Measurements from ENCODE around the gene OR8S1. TPM values are rescaled to one million over a fixed set of nuclear protein-coding genes. Genes with fewer than 3 reads are reported as not detected.

OR8S1 gene
- total and polyA plus RNA-seq, 2 experiments from 2014 or later = not detected

GRCh38 chr12:48556631-48557030, 31.2 kb downstream of the OR8S1 start:
- no peaks in the 10 kb centered on the region for H3K27me3 ChIP-seq
- no peak overlapping the region for H3K27ac ChIP-seq
- H3K4me1 ChIP-seq (ENCODE audit: low read depth) = no peaks in the 10 kb centered on the region
- DNase-seq (ENCODE audit: low read depth in 1 of 2, low spot score in 1 of 2) = no peak
- no peaks in the 10 kb centered on the region for H3K36me3 ChIP-seq
- no peaks in the 10 kb centered on the region for H3K9me3 ChIP-seq (ENCODE audit: low read depth)
- H3K4me3 ChIP-seq = no peak overlapping the region
- TF ChIP-seq, protein P1, sequence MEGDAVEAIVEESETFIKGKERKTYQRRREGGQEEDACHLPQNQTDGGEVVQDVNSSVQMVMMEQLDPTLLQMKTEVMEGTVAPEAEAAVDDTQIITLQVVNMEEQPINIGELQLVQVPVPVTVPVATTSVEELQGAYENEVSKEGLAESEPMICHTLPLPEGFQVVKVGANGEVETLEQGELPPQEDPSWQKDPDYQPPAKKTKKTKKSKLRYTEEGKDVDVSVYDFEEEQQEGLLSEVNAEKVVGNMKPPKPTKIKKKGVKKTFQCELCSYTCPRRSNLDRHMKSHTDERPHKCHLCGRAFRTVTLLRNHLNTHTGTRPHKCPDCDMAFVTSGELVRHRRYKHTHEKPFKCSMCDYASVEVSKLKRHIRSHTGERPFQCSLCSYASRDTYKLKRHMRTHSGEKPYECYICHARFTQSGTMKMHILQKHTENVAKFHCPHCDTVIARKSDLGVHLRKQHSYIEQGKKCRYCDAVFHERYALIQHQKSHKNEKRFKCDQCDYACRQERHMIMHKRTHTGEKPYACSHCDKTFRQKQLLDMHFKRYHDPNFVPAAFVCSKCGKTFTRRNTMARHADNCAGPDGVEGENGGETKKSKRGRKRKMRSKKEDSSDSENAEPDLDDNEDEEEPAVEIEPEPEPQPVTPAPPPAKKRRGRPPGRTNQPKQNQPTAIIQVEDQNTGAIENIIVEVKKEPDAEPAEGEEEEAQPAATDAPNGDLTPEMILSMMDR (IDR thresholded peaks at IDR 0.05; ENCODE audit: low read depth, low read length) = no peak

DNA sequence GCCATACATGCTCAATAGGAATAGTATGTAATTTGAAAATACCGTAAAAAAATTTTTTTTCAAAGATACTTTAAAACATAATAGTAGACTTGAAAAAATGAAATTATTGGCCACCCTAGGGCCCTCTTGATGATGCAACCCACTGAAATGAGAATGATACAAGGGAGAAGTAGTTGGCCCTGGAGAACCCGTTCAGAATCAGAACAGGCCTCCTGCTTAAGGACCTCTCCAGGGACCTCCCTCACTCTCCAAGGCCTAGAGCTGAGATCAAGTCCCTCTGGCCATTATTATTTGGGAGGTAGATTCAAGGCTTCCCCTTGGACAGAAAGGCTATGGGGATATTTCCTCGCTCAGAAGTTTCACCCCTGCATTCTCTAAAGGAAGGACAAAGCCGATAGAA, 32.5 kb downstream of the OR8S1 start:
- H3K4me3 ChIP-seq = no peak overlapping the region
- no peak overlapping the region for H3K27ac ChIP-seq
- DNase-seq (ENCODE audit: low read depth in 1 of 2, low spot score in 1 of 2) = no peak
- H3K4me1 ChIP-seq (ENCODE audit: low read depth) = no peaks in the 10 kb centered on the region
- TF ChIP-seq, protein P1 (IDR thresholded peaks at IDR 0.05; ENCODE audit: low read depth, low read length) = no peak
- H3K36me3 ChIP-seq = no peaks in the 10 kb centered on the region
- no peaks in the 10 kb centered on the region for H3K27me3 ChIP-seq
- no peaks in the 10 kb centered on the region for H3K9me3 ChIP-seq (ENCODE audit: low read depth)

DNA sequence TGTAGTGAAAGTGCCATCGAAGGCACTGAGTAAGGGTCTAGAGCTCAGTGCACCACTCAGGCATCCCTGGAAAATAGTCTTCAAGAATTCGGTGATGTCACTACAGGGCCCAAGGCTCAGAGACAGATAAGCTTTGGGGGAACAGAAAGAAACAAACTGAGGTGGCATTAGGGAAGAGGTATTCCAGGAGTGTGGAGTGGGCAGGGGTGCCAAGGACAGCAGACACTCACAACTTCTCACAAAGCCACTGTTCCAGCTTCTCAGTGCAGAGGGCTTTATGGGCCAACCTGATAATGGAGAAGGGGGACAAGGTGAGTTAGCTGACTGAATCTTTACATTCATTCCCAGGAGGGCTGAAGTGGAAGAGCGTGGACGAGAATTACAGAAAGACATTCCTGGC, 42.3 kb downstream of the OR8S1 start:
- no peak for DNase-seq (ENCODE audit: low read depth in 1 of 2, low spot score in 1 of 2)
- no peak overlapping the region for H3K27ac ChIP-seq
- TF ChIP-seq, protein P1 (IDR thresholded peaks at IDR 0.05; ENCODE audit: low read depth, low read length) = no peak
- H3K36me3 ChIP-seq = no peaks in the 10 kb centered on the region
- no peaks in the 10 kb centered on the region for H3K27me3 ChIP-seq
- no peaks in the 10 kb centered on the region for H3K4me1 ChIP-seq (ENCODE audit: low read depth)
- H3K4me3 ChIP-seq = no peak overlapping the region
- H3K9me3 ChIP-seq (ENCODE audit: low read depth) = no peaks in the 10 kb centered on the region

GRCh38 chr12:48569946-48570345, 44.5 kb downstream of the OR8S1 start, which contains the start of gene LALBA:
LALBA (minus strand) TSS chr12:48570046; CDS start chr12:48570020, 26 bp downstream.
- Histone ChIP-seq H3K27me3 (no peaks in the 10 kb centered on the region), H3K4me1 (ENCODE audit: low read depth) (no peaks in the 10 kb centered on the region), H3K27ac (no peak within 1 kb of the TSS), H3K9me3 (ENCODE audit: low read depth) (no peaks in the 10 kb centered on the region), H3K4me3 (no peak within 1 kb of the TSS), H3K36me3 (no peaks in the 10 kb centered on the region)
- no peak for DNase-seq (ENCODE audit: low read depth in 1 of 2, low spot score in 1 of 2)
- TF ChIP-seq, protein P1 (IDR thresholded peaks at IDR 0.05; ENCODE audit: low read depth, low read length) = no peak

DNA sequence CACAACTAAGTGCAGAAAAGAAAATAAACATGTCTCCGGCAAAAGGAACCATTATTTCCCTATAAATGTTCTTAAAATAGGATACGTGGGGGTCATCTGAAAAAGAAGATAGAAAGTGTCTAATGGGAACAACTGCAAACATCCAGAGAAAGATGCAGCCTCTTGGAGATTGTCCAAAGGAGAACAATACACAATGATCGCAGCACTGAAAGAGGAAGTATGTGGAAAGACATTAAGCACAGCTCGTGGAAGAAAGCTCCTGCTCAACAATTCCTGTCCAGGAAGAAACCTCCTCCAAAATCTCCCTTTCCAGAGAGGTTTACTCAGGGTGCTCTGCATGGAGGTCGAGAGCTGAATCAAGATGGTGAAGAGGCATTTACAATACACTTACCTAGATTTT, 46.9 kb downstream of the OR8S1 start:
- no peak overlapping the region for H3K27ac ChIP-seq
- no peaks in the 10 kb centered on the region for H3K36me3 ChIP-seq
- no peaks in the 10 kb centered on the region for H3K4me1 ChIP-seq (ENCODE audit: low read depth)
- TF ChIP-seq, protein P1 (IDR thresholded peaks at IDR 0.05; ENCODE audit: low read depth, low read length) = no peak
- no peak overlapping the region for H3K4me3 ChIP-seq
- no peaks in the 10 kb centered on the region for H3K9me3 ChIP-seq (ENCODE audit: low read depth)
- DNase-seq (ENCODE audit: low read depth in 1 of 2, low spot score in 1 of 2) = peak in 1 of 2 donors; percentile 33
- no peaks in the 10 kb centered on the region for H3K27me3 ChIP-seq

Other genes starting within 250 kb of the OR8S1 start
- 12.5 and 14.7 TPM in 2 replicates for gene ZNF641, start 174.7 kb upstream of the OR8S1 start, total RNA-seq
- 5.3 and 11.1 TPM in 2 replicates for gene ZNF641, start 174.7 kb upstream of the OR8S1 start, polyA plus RNA-seq
- gene ANP32D, start 53.1 kb upstream of the OR8S1 start, total RNA-seq = not detected in 2 replicates
- not detected in 2 replicates for gene ANP32D, start 53.1 kb upstream of the OR8S1 start, polyA plus RNA-seq
- not detected in 2 replicates for gene C12orf54, start 43.1 kb upstream of the OR8S1 start, total RNA-seq
- gene C12orf54, start 43.1 kb upstream of the OR8S1 start, polyA plus RNA-seq = not detected in 2 replicates
- not detected in 2 replicates for gene LALBA, start 44.4 kb downstream of the OR8S1 start, total RNA-seq
- gene LALBA, start 44.4 kb downstream of the OR8S1 start, polyA plus RNA-seq = not detected in 2 replicates
- gene KANSL2, start 156.6 kb downstream of the OR8S1 start, total RNA-seq = 40.8 and 51.5 TPM in 2 replicates
- gene KANSL2, start 156.6 kb downstream of the OR8S1 start, polyA plus RNA-seq = 34.5 and 52.6 TPM in 2 replicates
- 17.6 and 20.4 TPM in 2 replicates for gene CCNT1, start 191.1 kb downstream of the OR8S1 start, total RNA-seq
- gene CCNT1, start 191.1 kb downstream of the OR8S1 start, polyA plus RNA-seq = 6.3 and 9.9 TPM in 2 replicates

All from cardiac muscle cell (in vitro differentiated cells and primary cell).